Fibroblast of lung (primary cell): ENCODE results near the gene TMEM109. TPM values are rescaled to one million over a fixed set of nuclear protein-coding genes. Genes with fewer than 3 reads are reported as not detected.
A peak's percentile ranks its signal among the peaks of the same experiment; 100 is the strongest.

Experiments
- DNase-seq, 2 donors: peaks; one replicate each; pipeline versions ENCODE4 v3.0.0 to v3.0.0-alpha.2; 2010; ENCODE audit warnings: low read depth in 2 of 2
- H2AFZ ChIP-seq: 2 replicates; pipeline ENCODE4 v1.5.1; 2012; ENCODE audit warnings: low read length, control low read depth, inconsistent platforms
- H3K27ac ChIP-seq: 2 replicates; pipeline ENCODE4 v1.5.1; 2011; ENCODE audit warnings: low read length, control low read depth; ENCODE audit not compliant: insufficient read depth
- H3K27me3 ChIP-seq: 2 replicates; pipeline ENCODE4 v1.5.1; 2011; ENCODE audit warnings: mild to moderate bottlenecking, low read length; ENCODE audit not compliant: control insufficient read depth, insufficient read depth
- H3K36me3 ChIP-seq: 2 replicates; pipeline ENCODE4 v1.5.1; 2011; ENCODE audit warnings: low read length; ENCODE audit not compliant: control insufficient read depth, insufficient read depth
- H3K4me1 ChIP-seq: 2 replicates; pipeline ENCODE4 v1.5.1; 2011; ENCODE audit warnings: low read length; ENCODE audit not compliant: control insufficient read depth, insufficient read depth; ENCODE audit errors: extremely low read depth
- H3K4me2 ChIP-seq: 2 replicates; pipeline ENCODE4 v1.5.1; 2011; ENCODE audit warnings: low read length, control low read depth; ENCODE audit not compliant: insufficient read depth; ENCODE audit errors: extremely low read depth
- H3K4me3 ChIP-seq, 4 experiments: fragments of 200-600 bp in 1 of 4; sonication (generic) in 1 of 4; replicated peaks in 1 of 4; 2 replicates each; pipeline ENCODE4 v1.5.1; 2011 to 2016; ENCODE audit warnings: low read length in 4 of 4, low read depth in 3 of 4, mild to moderate bottlenecking in 3 of 4, control low read depth in 2 of 4, inconsistent platforms in 1 of 4, mixed read lengths in 1 of 4; ENCODE audit not compliant: insufficient read depth in 1 of 4; ENCODE audit errors: control extremely low read depth in 1 of 4
- H3K79me2 ChIP-seq: 2 replicates; pipeline ENCODE4 v1.5.1; 2012; ENCODE audit warnings: mild to moderate bottlenecking, low read length, inconsistent platforms; ENCODE audit not compliant: control insufficient read depth, insufficient read depth
- H3K9ac ChIP-seq: 2 replicates; pipeline ENCODE4 v1.5.1; 2011; ENCODE audit warnings: mild to moderate bottlenecking, low read length, control low read depth; ENCODE audit not compliant: insufficient read depth
- H3K9me3 ChIP-seq: 2 replicates; pipeline ENCODE4 v1.5.1; 2012; ENCODE audit warnings: low read depth, low read length; ENCODE audit not compliant: control insufficient read depth, insufficient read depth
- H4K20me1 ChIP-seq: 2 replicates; pipeline ENCODE4 v1.5.1; 2011; ENCODE audit warnings: low read length; ENCODE audit not compliant: control insufficient read depth, insufficient read depth; ENCODE audit errors: extremely low read depth
- CTCF ChIP-seq, 2 donors: IDR thresholded peaks in 1 of 2; conservative IDR thresholded peaks in 1 of 2; 1 replicate in 1 of 2; 2 replicates in 1 of 2; pipeline ENCODE4 v1.5.1; 2011 to 2012; ENCODE audit warnings: low read length in 2 of 2, control low read depth in 1 of 2, inconsistent platforms in 1 of 2, low read depth in 1 of 2, mild to moderate bottlenecking in 1 of 2
- EZH2 ChIP-seq: IDR thresholded peaks from 2 replicates; pipeline ENCODE4 v1.5.1; 2012; ENCODE audit warnings: low read length, control low read depth, mild to moderate bottlenecking; ENCODE audit errors: missing control alignments
- polyA plus RNA-seq, 2 donors: library from polyadenylated mRNA; depleted of rRNA in 1 of 2; stranded (reverse) in 1 of 2; unstranded in 1 of 2; fragments of >200 nt; gene quantifications; 2 replicates each; pipeline ENCODE4 v1.2.1, GENCODE V29; 2011 to 2012; ENCODE audit warnings: missing spikeins in 1 of 2
- total RNA-seq: library from RNA; depleted of rRNA; stranded (reverse); fragments of >200 nt; gene quantifications from 2 replicates; pipeline ENCODE4 v1.2.1, GENCODE V29; 2014

Gene TMEM109
- total and polyA plus RNA-seq, 2 donors (not counting 1 experiment from before 2014, with no cell fraction given): 21.5 to 34.9 TPM

GRCh38 chr11:60941371-60942119 lies 27.6 kb downstream of the TMEM109 start:
- DNase-seq: no peak
- H3K27me3 ChIP-seq: no peaks in the 10 kb centered on the region
- no peaks in the 10 kb centered on the region for H3K9me3 ChIP-seq
- no peaks in the 10 kb centered on the region for H3K79me2 ChIP-seq
- no peak overlapping the region for H3K9ac ChIP-seq
- H3K27ac ChIP-seq: no peak overlapping the region
- H3K4me2 ChIP-seq: no peak overlapping the region
- no peaks in the 10 kb centered on the region for H3K4me1 ChIP-seq
- TF ChIP-seq EZH2 (no peak), CTCF (conservative IDR thresholded peaks at IDR 0.05 in 1 of 2, IDR thresholded peaks at IDR 0.05 in 1 of 2; ENCODE audit: low read depth in 1 of 2, low read length in 2 of 2) (no peak)
- H4K20me1 ChIP-seq: no peaks in the 10 kb centered on the region
- H2AFZ ChIP-seq: no peak overlapping the region
- H3K36me3 ChIP-seq: peaks cover 4% of the 10 kb centered on the region
- no peak overlapping the region for H3K4me3 ChIP-seq

- Histone ChIP-seq H3K36me3 (peaks cover 4% of the 10 kb centered on the region), H3K9ac (no peak overlapping the region), H3K27me3 (no peaks in the 10 kb centered on the region), H3K4me1 (no peaks in the 10 kb centered on the region), H3K9me3 (no peaks in the 10 kb centered on the region), H2AFZ (no peak overlapping the region), H3K27ac (no peak overlapping the region), H3K4me3 (no peak overlapping the region), H4K20me1 (no peaks in the 10 kb centered on the region), H3K4me2 (no peak overlapping the region), H3K79me2 (no peaks in the 10 kb centered on the region)
- no peak for TF ChIP-seq EZH2
- no peak for TF ChIP-seq CTCF (conservative IDR thresholded peaks at IDR 0.05 in 1 of 2, IDR thresholded peaks at IDR 0.05 in 1 of 2; ENCODE audit: low read depth in 1 of 2, low read length in 2 of 2)
- no peak for DNase-seq
Measured at GRCh38 chr11:60942219-60942618, 28.3 kb downstream of the TMEM109 start.

DNA sequence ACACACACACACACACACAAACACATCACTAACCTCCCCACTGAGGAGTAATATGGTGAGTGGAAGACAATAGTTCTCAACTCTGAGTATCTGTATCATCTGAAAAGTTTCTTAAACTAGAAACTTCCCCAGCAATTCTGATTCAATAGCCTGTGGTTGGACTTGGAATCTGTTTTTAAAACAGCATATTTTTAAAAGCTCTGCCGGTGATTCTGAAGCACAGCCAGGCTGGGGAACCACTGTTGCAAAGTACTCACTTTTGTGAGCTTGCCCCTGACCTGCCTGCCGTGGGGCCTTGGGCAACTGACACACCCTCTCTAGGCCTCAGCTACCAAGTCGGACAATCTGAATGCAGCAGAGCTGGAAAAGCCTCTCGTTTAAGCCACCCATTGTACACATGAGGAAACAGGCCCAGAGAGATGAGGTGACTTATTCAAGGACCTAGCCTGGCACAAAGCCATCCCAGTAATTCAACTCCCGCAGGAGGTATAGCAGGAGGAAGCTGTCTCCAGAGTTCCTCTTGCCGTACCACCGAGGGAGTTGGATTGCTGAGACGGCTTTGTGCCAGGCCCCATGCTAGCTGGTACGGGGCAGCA lies 29.1 kb downstream of the TMEM109 start:
- Histone ChIP-seq H3K79me2 (no peaks in the 10 kb centered on the region), H2AFZ (no peak overlapping the region), H3K27ac (no peak overlapping the region), H3K4me2 (no peak overlapping the region), H3K4me1 (no peaks in the 10 kb centered on the region), H3K36me3 (peaks cover 4% of the 10 kb centered on the region), H3K27me3 (no peaks in the 10 kb centered on the region), H4K20me1 (no peaks in the 10 kb centered on the region), H3K4me3 (no peak overlapping the region), H3K9ac (no peak overlapping the region), H3K9me3 (no peaks in the 10 kb centered on the region)
- DNase-seq: peak in 1 of 2 donors; percentile 26
- no peak for TF ChIP-seq CTCF (conservative IDR thresholded peaks at IDR 0.05 in 1 of 2, IDR thresholded peaks at IDR 0.05 in 1 of 2; ENCODE audit: low read depth in 1 of 2, low read length in 2 of 2)
- TF ChIP-seq EZH2: no peak
